HEK293 (cell line): Measurements from ENCODE around the gene CDCA4.

Source experiments
- CTCF ChIA-PET: fragments of 350-600 bp; formaldehyde crosslinking; extraction: SDS; loops from one replicate; lab custom pipeline; 2021; ENCODE audit warnings: antibody characterized with exemption; lab: Yijun Ruan, JAX
- POLR2A ChIA-PET: fragments of 300-600 bp; formaldehyde crosslinking; extraction: SDS; loops from one replicate; lab custom pipeline; 2020; ENCODE audit warnings: antibody characterized with exemption, inconsistent platforms; lab: Yijun Ruan, JAX
- H3K27ac ChIP-seq: fragments of 200-500 bp; sonication (Bioruptor generic); 2 replicates; pipeline ENCODE4 v1.5.1; 2014; ENCODE audit warnings: low read depth, low read length, control low read depth, inconsistent platforms; ENCODE audit errors: extremely low read depth
- H3K36me3 ChIP-seq, 2 experiments: fragments of 200-500 bp in 1 of 2; sonication (Bioruptor generic) in 1 of 2; 1 replicate in 1 of 2; 2 replicates in 1 of 2; pipeline ENCODE4 v1.5.1; 2014 to 2017; ENCODE audit warnings: inconsistent platforms in 2 of 2, low read length in 2 of 2; ENCODE audit not compliant: control insufficient read depth in 2 of 2, insufficient read depth in 1 of 2
- H3K4me1 ChIP-seq: fragments of 200-500 bp; sonication (Bioruptor generic); 2 replicates; pipeline ENCODE4 v1.5.1; 2014; ENCODE audit warnings: mild to moderate bottlenecking, low read length, inconsistent platforms; ENCODE audit not compliant: control insufficient read depth, insufficient read depth
- H3K4me3 ChIP-seq: 2 replicates; pipeline ENCODE4 v1.5.1; 2011; ENCODE audit warnings: low read depth, mild to moderate bottlenecking, control low read depth, low read length, moderate library complexity
- H3K9me3 ChIP-seq: fragments of 200-500 bp; sonication (Bioruptor generic); 2 replicates; pipeline ENCODE4 v1.5.1; 2014; ENCODE audit warnings: low read depth, low read length, inconsistent platforms; ENCODE audit not compliant: control insufficient read depth, insufficient read depth
- INSM2 ChIP-seq: fragments of 450-650 bp; formaldehyde crosslinking; IDR thresholded peaks from 2 replicates; pipeline ENCODE4 v1.5.1; 2016; ENCODE audit warnings: missing biosample characterization, missing genetic modification characterization
- PRDM1 ChIP-seq: fragments of 450-650 bp; formaldehyde crosslinking; IDR thresholded peaks from 2 replicates; pipeline ENCODE4; 2016; ENCODE audit warnings: missing biosample characterization, missing genetic modification characterization
- PRDM10 ChIP-seq: fragments of 450-650 bp; formaldehyde crosslinking; IDR thresholded peaks from 2 replicates; pipeline ENCODE4 v1.5.1; 2016; ENCODE audit warnings: missing biosample characterization, missing genetic modification characterization
- PRDM6 ChIP-seq: fragments of 450-650 bp; formaldehyde crosslinking; IDR thresholded peaks from 2 replicates; pipeline ENCODE4 v1.5.1; 2017; ENCODE audit warnings: missing biosample characterization, missing genetic modification characterization
- REPIN1 ChIP-seq: fragments of 450-650 bp; formaldehyde crosslinking; IDR thresholded peaks from 2 replicates; pipeline ENCODE4 v1.5.1; 2017; ENCODE audit warnings: missing biosample characterization, missing genetic modification characterization, low read depth
- YY1 ChIP-seq: fragments of 450-650 bp; formaldehyde crosslinking; IDR thresholded peaks from 2 replicates; pipeline ENCODE4 v1.5.1; 2018; ENCODE audit warnings: missing biosample characterization, missing genetic modification characterization
- ZBTB8A ChIP-seq: fragments of 450-650 bp; formaldehyde crosslinking; IDR thresholded peaks from 2 replicates; pipeline ENCODE4 v1.5.1; 2016; ENCODE audit warnings: missing biosample characterization, missing genetic modification characterization
- ZFHX2 ChIP-seq: fragments of 450-650 bp; formaldehyde crosslinking; conservative IDR thresholded peaks from 2 replicates; pipeline ENCODE4 v1.5.1; 2016; ENCODE audit warnings: missing biosample characterization, missing genetic modification characterization
- ZNF18 ChIP-seq: fragments of 450-650 bp; formaldehyde crosslinking; IDR thresholded peaks from 2 replicates; pipeline ENCODE4 v1.5.1; 2016; ENCODE audit warnings: missing biosample characterization, missing genetic modification characterization
- ZNF211 ChIP-seq: fragments of 450-650 bp; formaldehyde crosslinking; IDR thresholded peaks from 2 replicates; pipeline ENCODE4 v1.5.1; 2016; ENCODE audit warnings: low read depth, missing biosample characterization, missing genetic modification characterization
- ZNF37A ChIP-seq: fragments of 450-650 bp; IDR thresholded peaks from 2 replicates; pipeline ENCODE4 v1.5.1; 2018; ENCODE audit warnings: missing biosample characterization, missing genetic modification characterization
- ZNF391 ChIP-seq: fragments of 450-650 bp; formaldehyde crosslinking; IDR thresholded peaks from 2 replicates; pipeline ENCODE4 v1.5.1; 2016; ENCODE audit warnings: low read depth, missing biosample characterization, missing genetic modification characterization, borderline replicate concordance
- ZNF548 ChIP-seq: fragments of 450-650 bp; formaldehyde crosslinking; IDR thresholded peaks from 2 replicates; pipeline ENCODE4 v1.5.1; 2016; ENCODE audit warnings: missing biosample characterization, missing genetic modification characterization
- ZNF585B ChIP-seq: fragments of 450-650 bp; formaldehyde crosslinking; IDR thresholded peaks from 2 replicates; pipeline ENCODE4 v1.5.1; 2016; ENCODE audit warnings: missing biosample characterization, missing genetic modification characterization
- ZNF624 ChIP-seq: fragments of 450-650 bp; formaldehyde crosslinking; IDR thresholded peaks from 2 replicates; pipeline ENCODE4 v1.5.1; 2017; ENCODE audit warnings: missing biosample characterization, missing genetic modification characterization
- ZNF707 ChIP-seq: fragments of 450-650 bp; formaldehyde crosslinking; IDR thresholded peaks from 2 replicates; pipeline ENCODE4 v1.5.1; 2016; ENCODE audit warnings: missing biosample characterization, missing genetic modification characterization
- ZNF768 ChIP-seq: fragments of 450-650 bp; formaldehyde crosslinking; IDR thresholded peaks from 2 replicates; pipeline ENCODE4 v1.5.1; 2018; ENCODE audit warnings: missing biosample characterization, mild to moderate bottlenecking, missing genetic modification characterization
- ZNF776 ChIP-seq: fragments of 450-650 bp; formaldehyde crosslinking; IDR thresholded peaks from 2 replicates; pipeline ENCODE4 v1.5.0; 2017; ENCODE audit warnings: missing biosample characterization, missing genetic modification characterization, borderline replicate concordance
- ZNF830 ChIP-seq: fragments of 450-650 bp; IDR thresholded peaks from 2 replicates; pipeline ENCODE4 v1.5.0; 2018; ENCODE audit warnings: missing biosample characterization, missing genetic modification characterization, low read depth, mild to moderate bottlenecking, moderate library complexity
- ZNF837 ChIP-seq: fragments of 450-650 bp; formaldehyde crosslinking; IDR thresholded peaks from 2 replicates; pipeline ENCODE4 v1.5.1; 2016; ENCODE audit warnings: missing biosample characterization, missing genetic modification characterization
- ZSCAN18 ChIP-seq: fragments of 450-650 bp; formaldehyde crosslinking; IDR thresholded peaks from 2 replicates; pipeline ENCODE4 v1.5.1; 2016; ENCODE audit warnings: missing biosample characterization, missing genetic modification characterization
- ZSCAN30 ChIP-seq: fragments of 450-650 bp; IDR thresholded peaks from 2 replicates; pipeline ENCODE4 v1.5.1; 2018; ENCODE audit warnings: missing biosample characterization, mild to moderate bottlenecking, missing genetic modification characterization, moderate library complexity

Gene CDCA4

GRCh38 chr14:105065280-105066228 is 44.7 kb upstream of the CDCA4 start, which contains the start of gene GPR132 (continued):
- TF ChIP-seq ZNF830 = no peak

GRCh38 chr14:105064721-105065143 is 43.8 kb upstream of the CDCA4 start:
- POLR2A ChIA-PET = no interaction called here
- CTCF ChIA-PET = interaction anchor here (1.4 kb wide), 1 partner anchor 89 kb away, joined by 4 read pairs; no protein-coding TSS in a partner anchor
- H3K4me3 ChIP-seq = no peak overlapping the region
- no peaks in the 10 kb centered on the region for H3K4me1 ChIP-seq
- H3K27ac ChIP-seq = no peak overlapping the region
- TF ChIP-seq ZSCAN18 (tag by site-specific recombination) = no peak
- TF ChIP-seq ZSCAN30 = no peak
- no peak for TF ChIP-seq ZNF548
- no peak for TF ChIP-seq ZNF391 (tag by site-specific recombination)
- TF ChIP-seq PRDM6 (tag by site-specific recombination) = no peak
- no peak for TF ChIP-seq PRDM1 (tag by site-specific recombination)
- no peak for TF ChIP-seq PRDM10 (tag by site-specific recombination)
- TF ChIP-seq, all 188 proteins: peak for 0
- Histone ChIP-seq H3K36me3 (no peaks in the 10 kb centered on the region), H3K9me3 (no peaks in the 10 kb centered on the region)

- no peaks in the 10 kb centered on the region for H3K36me3 ChIP-seq
- CTCF ChIA-PET = interaction anchor here (0.6 kb wide), 1 partner anchor 840 kb away, joined by 4 read pairs; no protein-coding TSS in a partner anchor
- H3K9me3 ChIP-seq = no peaks in the 10 kb centered on the region
- no peaks in the 10 kb centered on the region for H3K4me1 ChIP-seq
- H3K27ac ChIP-seq = no peak overlapping the region
- H3K4me3 ChIP-seq = no peak overlapping the region
- POLR2A ChIA-PET = no interaction called here
- no peak for TF ChIP-seq ZNF37A
- TF ChIP-seq REPIN1 (tag by site-specific recombination) = no peak
- TF ChIP-seq ZBTB8A (tag by site-specific recombination) = no peak
- TF ChIP-seq INSM2 (tag by site-specific recombination) = no peak
- TF ChIP-seq ZNF768 (tag by site-specific recombination) = no peak
- TF ChIP-seq ZFHX2 (tag by site-specific recombination) = no peak
- no peak for TF ChIP-seq ZNF837 (tag by site-specific recombination)
- TF ChIP-seq ZNF18 = no peak
- TF ChIP-seq ZNF707 (tag by site-specific recombination) = no peak
- no peak for TF ChIP-seq ZNF776 (tag by site-specific recombination)
- TF ChIP-seq ZNF211 (tag by site-specific recombination) = no peak
- no peak for TF ChIP-seq ZNF624
- no peak for TF ChIP-seq ZNF585B (tag by site-specific recombination)
- no peak for TF ChIP-seq YY1 (tag by site-specific recombination)
Observed at GRCh38 chr14:105064001-105064400, 43.1 kb upstream of the CDCA4 start.
